Stimulated activated CD4-positive, alpha-beta T cell treated with anti-CD3 and anti-CD28 coated beads, Interleukin-4, amount 100 ng/mL, for 24 hours (primary cell): ENCODE data around the gene OSBPL8.
"Not testable (repeated sequence)": the region's sequence is repeated elsewhere in the genome, so short reads cannot be mapped to it uniquely, and the experiment has no call there.

Experiments
- DNase-seq: peaks from one replicate; pipeline ENCODE4 v3.0.0-alpha.2; 2020

The OSBPL8 gene

DNA sequence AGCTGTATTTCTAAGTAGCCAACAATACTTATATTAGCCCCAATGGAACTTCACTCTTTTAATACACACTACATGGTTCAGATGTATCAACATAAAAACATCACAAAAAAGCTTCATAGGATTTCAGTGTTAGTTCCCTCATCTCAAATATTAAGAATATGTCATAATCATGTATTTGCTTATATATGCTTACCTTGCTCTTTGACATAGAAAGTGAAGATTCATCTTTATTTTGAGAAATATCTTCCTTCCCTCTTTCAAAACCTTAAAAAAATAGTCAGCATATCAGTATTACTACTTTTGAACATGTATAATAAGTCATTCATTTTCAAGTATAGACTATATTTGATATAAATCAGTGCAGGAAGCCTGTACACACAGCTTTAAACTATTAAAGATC is 149.2 kb downstream of the OSBPL8 start:
- no peak for DNase-seq

DNA sequence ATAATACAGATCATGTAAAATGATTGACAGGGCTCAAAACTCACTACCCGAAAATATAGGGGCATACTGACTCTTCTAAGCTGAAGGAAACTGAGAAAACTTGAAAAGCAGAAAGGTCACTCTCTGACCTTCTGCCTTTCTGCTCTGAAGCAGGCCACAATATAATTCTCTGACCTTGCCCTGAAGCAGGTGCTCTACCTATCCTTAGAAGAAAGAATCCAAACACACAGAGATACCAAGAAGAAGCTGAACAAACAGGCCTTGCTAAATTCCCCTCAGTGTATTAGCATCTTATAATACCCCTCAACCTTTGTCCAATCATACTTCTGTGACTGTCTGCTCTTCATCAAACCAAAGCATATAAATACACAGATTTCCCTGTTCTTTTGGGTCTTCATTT is 150.5 kb downstream of the OSBPL8 start:
- DNase-seq = no peak

DNA sequence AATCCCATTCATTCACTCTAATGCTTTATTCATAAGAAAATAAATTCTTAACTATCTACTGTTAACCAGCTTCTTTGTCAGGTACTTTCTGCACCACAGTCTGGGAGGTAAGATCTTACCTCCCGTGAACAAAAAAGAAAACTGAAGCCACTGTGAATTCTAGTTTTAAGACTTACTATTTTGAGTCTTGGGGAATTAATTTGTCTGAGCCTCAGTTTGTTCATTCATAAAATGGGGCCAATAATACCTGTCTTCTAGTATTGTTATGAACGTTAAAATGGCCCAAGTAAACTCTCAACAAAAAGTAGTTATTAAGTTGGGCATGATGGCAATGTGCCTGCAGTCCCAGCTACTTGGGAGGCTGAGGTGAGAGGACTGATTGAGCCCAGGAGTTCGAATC is 151.9 kb downstream of the OSBPL8 start:
- no peak for DNase-seq

DNA sequence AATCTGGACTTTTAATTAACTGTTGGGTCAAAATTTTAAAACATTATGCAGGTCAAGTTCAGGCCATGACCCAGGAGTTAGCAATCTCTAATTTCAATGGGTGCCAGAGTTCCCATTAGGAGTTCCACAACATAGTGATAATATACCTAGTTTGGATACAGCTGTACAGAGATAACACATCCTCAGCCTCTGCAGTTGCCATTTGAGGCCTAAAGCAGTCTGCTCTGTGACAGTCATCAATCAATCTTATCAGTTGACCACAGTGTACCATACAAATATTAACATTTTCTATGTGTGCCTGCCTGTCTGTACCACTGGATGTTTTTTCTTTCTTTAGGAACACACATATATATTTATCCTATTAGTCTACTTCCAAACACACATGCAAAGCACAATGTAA is 157.3 kb downstream of the OSBPL8 start:
- DNase-seq = no peak

- no peak for DNase-seq
Measured at GRCh38 chr12:76400136-76400535, 159.4 kb downstream of the OSBPL8 start.

- DNase-seq = no peak
Measured at GRCh38 chr12:76399040-76399439, 160.5 kb downstream of the OSBPL8 start.

DNA sequence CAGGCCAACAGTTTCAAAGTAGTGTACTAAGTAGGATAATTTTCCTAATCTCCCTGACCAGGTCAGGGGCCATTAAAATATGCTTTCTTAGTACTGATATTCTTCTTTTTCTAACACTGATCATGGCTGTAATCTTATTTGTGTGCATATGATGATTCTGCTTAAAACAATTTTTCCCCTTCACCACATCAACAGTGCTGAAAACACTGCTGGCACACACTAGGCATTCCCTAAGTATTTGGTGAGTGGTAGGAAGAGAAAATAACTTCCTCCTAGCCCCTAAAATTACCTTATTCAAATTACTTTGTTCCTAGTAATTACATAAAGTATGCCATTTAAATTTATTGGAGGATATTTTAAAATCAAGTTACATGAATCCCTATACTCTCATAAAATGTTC is 161.5 kb downstream of the OSBPL8 start:
- no peak for DNase-seq

DNA sequence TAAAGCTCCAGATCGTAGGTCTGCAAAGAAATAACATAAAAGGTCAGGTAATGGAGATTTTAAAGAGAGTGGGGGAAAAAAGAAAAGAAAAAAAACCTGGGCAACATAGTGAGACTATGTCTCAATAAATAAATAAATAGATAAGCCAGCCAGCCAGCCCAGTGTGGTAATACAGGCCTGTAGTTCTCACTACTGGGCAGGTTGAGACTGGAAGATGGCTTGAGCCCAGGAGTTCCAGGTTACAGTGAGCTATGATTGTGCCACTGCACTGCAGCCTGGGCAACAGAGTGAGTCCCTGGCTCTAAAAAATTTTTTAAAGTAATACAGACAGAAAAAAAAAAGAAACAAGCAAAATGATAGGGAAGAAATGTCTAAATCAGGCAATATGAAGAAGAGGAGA is 168.1 kb downstream of the OSBPL8 start:
- no peak for DNase-seq

DNA sequence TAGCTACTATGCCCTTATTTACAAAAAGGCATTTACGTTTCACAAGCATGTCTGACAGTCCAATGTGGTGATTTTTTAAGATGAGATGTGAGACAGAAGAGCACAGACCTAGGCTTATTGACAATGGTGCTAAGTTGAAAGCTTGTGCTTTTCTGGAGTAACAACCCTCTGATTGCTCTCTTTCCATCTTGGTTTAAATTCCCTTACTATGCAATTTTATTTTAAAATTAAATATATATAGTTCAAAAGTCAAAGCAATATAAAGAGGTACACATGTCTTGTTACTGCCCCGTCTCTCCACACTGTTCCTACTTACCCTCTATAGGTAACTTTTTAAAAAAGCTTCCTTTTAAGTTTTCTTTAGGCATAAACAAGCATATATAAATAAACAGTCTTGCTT is 172.0 kb downstream of the OSBPL8 start:
- DNase-seq = no peak

- no peak for DNase-seq
Measured at GRCh38 chr12:76384560-76384959, 175.0 kb downstream of the OSBPL8 start.

DNA sequence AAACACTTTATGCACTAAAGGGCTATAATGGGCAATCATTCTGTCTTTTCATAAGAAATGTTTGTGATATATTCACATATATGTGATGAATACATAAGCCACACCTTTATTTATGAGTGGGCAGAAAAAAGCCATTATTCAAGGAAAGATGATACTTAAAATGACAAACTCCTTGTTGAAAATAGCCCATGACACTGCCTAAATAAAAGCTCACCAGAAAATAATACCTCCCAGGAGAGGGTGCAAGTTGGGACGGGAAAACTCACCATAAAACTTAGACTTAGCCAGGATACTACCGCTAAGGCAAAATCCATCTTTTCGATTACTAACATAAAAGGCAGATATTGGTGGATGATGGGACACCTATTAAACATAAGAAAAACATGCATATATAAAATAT is 175.6 kb downstream of the OSBPL8 start:
- no peak for DNase-seq

GRCh38 chr12:76379261-76379660 is 180.3 kb downstream of the OSBPL8 start:
- DNase-seq = no peak

GRCh38 chr12:76376876-76377275 is 182.7 kb downstream of the OSBPL8 start:
- not testable (repeated sequence) for DNase-seq

DNA sequence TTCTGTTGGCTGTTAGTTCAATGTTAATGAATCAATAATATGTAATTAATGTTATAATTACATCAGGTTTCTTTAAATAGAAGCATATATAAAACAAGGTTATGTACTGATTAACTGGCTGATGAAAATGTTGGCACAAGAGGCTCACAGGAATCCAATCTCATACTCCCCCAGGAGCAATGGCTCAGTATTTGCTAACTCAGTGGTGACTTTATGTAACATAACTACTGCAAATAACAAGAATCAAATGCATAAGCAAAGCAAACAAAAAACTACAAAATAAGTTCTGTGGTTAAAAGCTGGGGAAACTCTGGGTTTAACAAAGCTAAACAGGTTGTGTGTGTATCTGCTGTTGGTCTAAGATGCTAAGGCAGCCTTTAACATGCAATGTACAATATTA is 183.6 kb downstream of the OSBPL8 start:
- no peak for DNase-seq

DNA sequence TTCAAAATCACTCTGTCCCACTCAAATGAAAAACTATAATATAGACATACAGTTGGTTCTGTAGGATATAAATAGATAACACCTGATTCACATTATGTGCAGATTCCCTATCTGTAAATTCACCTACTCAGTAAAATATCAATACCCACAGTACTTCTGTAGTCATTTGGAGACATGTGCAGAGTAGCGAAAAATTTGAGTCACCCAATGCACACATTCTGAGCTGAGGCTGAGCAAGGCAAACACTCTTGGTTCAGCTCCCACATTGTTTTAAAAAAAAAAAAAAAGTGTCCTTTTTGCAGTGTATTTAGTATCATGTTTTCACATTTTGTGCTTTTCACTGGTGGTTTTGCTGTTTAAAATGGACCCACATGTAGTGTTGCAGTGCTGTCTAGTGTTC is 184.1 kb downstream of the OSBPL8 start:
- no peak for DNase-seq

DNA sequence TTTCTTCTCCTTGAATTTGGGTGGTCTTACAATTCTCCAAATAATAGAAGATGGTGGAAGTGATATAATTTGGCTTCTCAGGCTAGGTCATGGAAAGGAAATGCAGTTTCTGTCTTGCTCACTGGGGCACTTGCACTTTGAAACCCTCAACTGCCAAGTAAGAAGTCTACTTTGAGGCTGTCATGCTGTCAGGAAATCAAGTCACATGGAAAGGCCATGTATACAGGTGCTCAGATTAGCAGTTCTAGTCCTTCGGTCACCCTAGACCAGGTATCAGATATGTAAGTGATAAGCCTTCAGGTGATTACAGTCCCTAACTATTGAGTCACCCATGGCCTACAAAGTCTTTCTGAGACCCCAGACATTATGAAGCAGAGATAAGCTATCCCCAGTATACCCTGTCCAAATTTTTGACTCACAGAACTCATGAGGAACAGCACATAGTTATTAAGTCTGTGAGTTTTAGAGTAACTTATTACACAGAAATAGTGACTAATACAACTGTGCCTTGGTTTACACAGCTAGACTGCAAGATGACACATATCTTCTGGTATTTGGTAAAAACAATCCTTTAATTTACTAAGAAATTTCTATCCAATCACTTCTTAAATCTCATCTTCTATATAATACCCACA is 185.1 kb downstream of the OSBPL8 start:
- no peak for DNase-seq

GRCh38 chr12:76368230-76368629 is 191.3 kb downstream of the OSBPL8 start:
- no peak for DNase-seq

DNA sequence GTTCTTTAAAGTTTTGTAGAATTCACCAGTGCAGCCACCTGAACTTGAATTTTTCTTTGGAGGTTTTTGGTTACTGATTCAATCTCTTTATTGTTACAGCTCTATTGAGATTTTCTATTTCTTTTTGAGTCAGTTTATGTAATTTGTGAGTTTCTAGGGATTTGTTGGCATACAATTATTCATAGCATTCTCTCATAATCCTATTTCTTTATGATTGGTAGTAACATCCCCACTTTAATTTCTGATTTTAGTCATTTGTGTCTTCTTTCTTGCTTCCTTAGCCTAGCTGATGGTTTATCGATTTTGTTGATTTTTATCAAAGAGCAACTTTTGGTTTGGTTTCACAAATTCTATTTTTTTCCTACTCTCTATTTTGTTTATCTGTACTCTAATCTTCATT is 193.4 kb downstream of the OSBPL8 start:
- no peak for DNase-seq

DNA sequence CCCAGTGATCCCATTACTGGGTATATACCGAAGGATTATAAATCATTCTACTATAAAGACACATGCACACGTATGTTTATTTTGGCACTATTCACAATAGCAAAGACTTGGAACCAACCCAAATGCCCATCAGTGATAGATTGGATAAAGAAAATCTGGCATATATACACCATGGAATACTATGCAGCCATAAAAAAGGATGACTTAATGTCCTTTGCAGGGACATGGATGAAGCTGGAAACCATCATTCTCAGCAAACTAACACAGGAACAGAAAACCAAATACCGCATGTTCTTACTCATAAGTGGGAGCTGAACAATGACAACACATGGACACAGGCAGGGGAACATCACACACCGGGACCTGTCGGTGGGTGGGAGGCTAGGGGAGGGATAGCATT is 195.4 kb downstream of the OSBPL8 start:
- DNase-seq = not testable (repeated sequence)

DNA sequence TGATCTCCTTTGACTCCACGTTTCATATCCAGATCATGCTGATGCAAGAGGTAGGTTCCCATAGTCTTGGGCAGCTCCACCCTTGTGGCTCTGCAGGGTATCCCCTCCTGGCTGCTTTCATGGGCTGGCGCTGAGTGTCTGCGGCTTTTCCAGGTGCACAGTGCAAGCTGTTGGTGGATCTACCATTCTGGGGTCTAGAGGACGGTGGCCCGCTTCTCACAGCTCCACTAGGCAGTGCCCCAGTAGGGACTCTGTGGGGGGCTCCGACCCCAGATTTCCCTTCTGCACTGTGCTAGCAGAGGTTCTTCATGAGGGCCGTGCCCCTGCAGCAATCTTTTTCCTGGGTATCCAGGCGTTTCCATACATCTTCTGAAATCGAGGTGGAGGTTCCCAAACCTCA is 199.3 kb downstream of the OSBPL8 start:
- DNase-seq = no peak

- DNase-seq = no peak
Measured at GRCh38 chr12:76356071-76356470, 203.5 kb downstream of the OSBPL8 start.

GRCh38 chr12:76348079-76348901 is 211.3 kb downstream of the OSBPL8 start, which contains the start of gene BBS10:
Gene BBS10, minus strand, starts transcription at chr12:76348415. Its CDS starts 57 bp downstream, at chr12:76348358.
- peak; percentile 91 for DNase-seq

DNA sequence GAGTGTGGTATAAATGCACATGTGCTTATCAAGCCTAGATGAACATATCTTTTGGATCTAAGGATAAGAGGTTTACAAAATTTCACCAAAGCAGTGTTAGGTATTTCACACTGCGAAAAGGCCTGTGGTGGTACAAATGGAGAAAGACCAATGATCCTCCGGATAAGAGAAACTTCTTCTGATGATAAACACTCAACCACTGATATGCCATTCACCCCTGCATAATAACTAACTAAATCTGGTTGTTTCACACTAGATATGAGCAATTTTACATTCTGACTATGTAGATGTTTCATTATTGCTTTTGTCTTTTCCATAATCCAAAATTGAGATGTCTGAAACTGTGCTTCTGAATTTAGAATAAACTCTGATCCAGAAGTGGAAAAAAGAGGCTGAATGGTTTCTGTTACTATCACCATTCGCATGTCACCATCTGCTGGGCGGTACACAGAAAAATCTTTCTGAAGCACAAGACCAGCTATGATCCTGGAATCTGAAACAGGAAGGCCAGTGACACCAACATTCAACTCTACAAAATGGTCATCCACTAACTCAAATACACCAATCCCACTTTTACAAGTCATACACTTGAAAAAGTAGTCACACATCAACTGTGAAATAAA is 212.7 kb downstream of the OSBPL8 start:
- DNase-seq = peak; percentile 29

- no peak for DNase-seq
Measured at GRCh38 chr12:76346236-76346635, 213.3 kb downstream of the OSBPL8 start.
